CD4-positive, alpha-beta T cell treated with Interleukin-21 for 1 hour (primary cell): ENCODE data around the gene CPEB3.
"Not testable (repeated sequence)": the region's sequence is repeated elsewhere in the genome, so short reads cannot be mapped to it uniquely, and the experiment has no call there.

Source experiments
- DNase-seq: peaks from one replicate; pipeline ENCODE4 v3.0.0-alpha.2; 2020

Gene CPEB3

GRCh38 chr10:92208157-92208720 is 82.6 kb downstream of the CPEB3 start:
- no peak for DNase-seq

GRCh38 chr10:92207061-92207460 is 83.8 kb downstream of the CPEB3 start:
- DNase-seq = no peak

- no peak for DNase-seq
Observed at GRCh38 chr10:92203919-92204623, 86.8 kb downstream of the CPEB3 start.

- DNase-seq = no peak
Observed at GRCh38 chr10:92202536-92202935, 88.3 kb downstream of the CPEB3 start.

GRCh38 chr10:92200564-92200963 is 90.3 kb downstream of the CPEB3 start:
- DNase-seq = no peak

GRCh38 chr10:92187101-92187500 is 103.8 kb downstream of the CPEB3 start:
- DNase-seq = no peak

- no peak for DNase-seq
Observed at GRCh38 chr10:92184977-92185376, 105.9 kb downstream of the CPEB3 start.

- no peak for DNase-seq
Observed at GRCh38 chr10:92183199-92183598, 107.7 kb downstream of the CPEB3 start.

GRCh38 chr10:92181575-92181974 is 109.3 kb downstream of the CPEB3 start:
- DNase-seq = no peak

- no peak for DNase-seq
Observed at GRCh38 chr10:92180399-92180798, 110.5 kb downstream of the CPEB3 start.

- no peak for DNase-seq
Observed at GRCh38 chr10:92177546-92177945, 113.3 kb downstream of the CPEB3 start.

- no peak for DNase-seq
Observed at GRCh38 chr10:92175164-92175563, 115.7 kb downstream of the CPEB3 start.

- no peak for DNase-seq
Observed at GRCh38 chr10:92173996-92174395, 116.9 kb downstream of the CPEB3 start.

GRCh38 chr10:92164036-92164696 is 126.7 kb downstream of the CPEB3 start:
- DNase-seq = no peak

- no peak for DNase-seq
Observed at GRCh38 chr10:92162541-92162940, 128.3 kb downstream of the CPEB3 start.

- DNase-seq = no peak
Observed at GRCh38 chr10:92156874-92157773, 133.8 kb downstream of the CPEB3 start.

GRCh38 chr10:92150823-92151222 is 140.1 kb downstream of the CPEB3 start:
- no peak for DNase-seq

GRCh38 chr10:92149261-92149660 is 141.6 kb downstream of the CPEB3 start:
- DNase-seq = no peak

- no peak for DNase-seq
Observed at GRCh38 chr10:92146781-92147180, 144.1 kb downstream of the CPEB3 start.

GRCh38 chr10:92146107-92146506 is 144.8 kb downstream of the CPEB3 start:
- no peak for DNase-seq

- no peak for DNase-seq
Observed at GRCh38 chr10:92142949-92143348, 147.9 kb downstream of the CPEB3 start.

- no peak for DNase-seq
Observed at GRCh38 chr10:92142512-92142911, 148.4 kb downstream of the CPEB3 start.

- not testable (repeated sequence) for DNase-seq
Observed at GRCh38 chr10:92141147-92141546, 149.7 kb downstream of the CPEB3 start.
